ENCODE measurements around the gene ONECUT3.
A peak's percentile ranks its signal among the peaks of the same experiment; 100 is the strongest.
"Not testable (repeated sequence)": the region's sequence is repeated elsewhere in the genome, so short reads cannot be mapped to it uniquely, and the experiment has no call there.

ONECUT3 gene

GRCh38 chr19:1794424-1795172, 41.3 kb downstream of the ONECUT3 start:
- no peak for DNase-seq (ENCODE audit: low read depth in 3 of 3)

GRCh38 chr19:1796395-1797142, 43.3 kb downstream of the ONECUT3 start:
- no peak for DNase-seq (ENCODE audit: low read depth in 3 of 3)

- not testable (repeated sequence) for DNase-seq (ENCODE audit: low read depth in 3 of 3)
Measured at GRCh38 chr19:1797313-1797712, 44.0 kb downstream of the ONECUT3 start.

- DNase-seq (ENCODE audit: low read depth in 3 of 3): no peak
Measured at GRCh38 chr19:1799695-1800342, 46.5 kb downstream of the ONECUT3 start.

- no peak for DNase-seq (ENCODE audit: low read depth in 3 of 3)
Measured at GRCh38 chr19:1804858-1805257, 51.6 kb downstream of the ONECUT3 start.

GRCh38 chr19:1805401-1806183, 52.3 kb downstream of the ONECUT3 start:
- DNase-seq (ENCODE audit: low read depth in 3 of 3): no peak

- no peak for DNase-seq (ENCODE audit: low read depth in 3 of 3)
Measured at GRCh38 chr19:1806184-1807029, 53.1 kb downstream of the ONECUT3 start.

- DNase-seq (ENCODE audit: low read depth in 3 of 3): no peak
Measured at GRCh38 chr19:1807030-1807694, 53.9 kb downstream of the ONECUT3 start.

- DNase-seq (ENCODE audit: low read depth in 3 of 3): no peak
Measured at GRCh38 chr19:1807695-1808394, 54.5 kb downstream of the ONECUT3 start.

- DNase-seq (ENCODE audit: low read depth in 3 of 3): no peak
Measured at GRCh38 chr19:1808395-1808731, 55.1 kb downstream of the ONECUT3 start.

- DNase-seq (ENCODE audit: low read depth in 3 of 3): no peak
Measured at GRCh38 chr19:1809678-1810077, 56.4 kb downstream of the ONECUT3 start.

GRCh38 chr19:1810439-1811160, 57.3 kb downstream of the ONECUT3 start:
- DNase-seq (ENCODE audit: low read depth in 3 of 3): no peak

GRCh38 chr19:1811472-1811894, 58.2 kb downstream of the ONECUT3 start:
- peak; percentile 22 to 52 (median 22) for DNase-seq (ENCODE audit: low read depth in 3 of 3)

- DNase-seq (ENCODE audit: low read depth in 3 of 3): peak in 1 of 3 experiments; percentile 55
Measured at GRCh38 chr19:1811942-1812425, 58.7 kb downstream of the ONECUT3 start, which contains the start of gene ATP8B3. TSS of gene ATP8B3 (minus strand) at chr19:1812276. CDS start at chr19:1811736, 540 bp downstream.

GRCh38 chr19:1812426-1813191, 59.3 kb downstream of the ONECUT3 start:
- DNase-seq (ENCODE audit: low read depth in 3 of 3): peak; percentile 62 to 86 (median 64)

- no peak for DNase-seq (ENCODE audit: low read depth in 3 of 3)
Measured at GRCh38 chr19:1813192-1814182, 60.2 kb downstream of the ONECUT3 start.

GRCh38 chr19:1814391-1814790, 61.1 kb downstream of the ONECUT3 start:
- DNase-seq (ENCODE audit: low read depth in 3 of 3): no peak
